ENCODE measurements around the gene SHOX. TPM values are rescaled to one million over a fixed set of nuclear protein-coding genes. Genes with fewer than 3 reads are reported as not detected.
"Not testable (repeated sequence)": the region's sequence is repeated elsewhere in the genome, so short reads cannot be mapped to it uniquely, and the experiment has no call there.

SHOX gene
- total RNA-seq, 2 donors from 2014 or later: not detected

- Histone ChIP-seq H3K9me3 (no peaks in the 10 kb centered on the region), H3K27ac (no peak overlapping the region), H3K4me3 (no peak overlapping the region), H3K4me1 (replicated peaks) (no peaks in the 10 kb centered on the region), H3K27me3 (replicated peaks; ENCODE audit: insufficient read depth) (peaks cover 5% of the 10 kb centered on the region), H3K36me3 (no peaks in the 10 kb centered on the region)
- WGBS: 87% methylated on average over 5 of the region's 5 CpGs
- DNase-seq (ENCODE audit: low spot score): no peak
- TF ChIP-seq, protein P1, sequence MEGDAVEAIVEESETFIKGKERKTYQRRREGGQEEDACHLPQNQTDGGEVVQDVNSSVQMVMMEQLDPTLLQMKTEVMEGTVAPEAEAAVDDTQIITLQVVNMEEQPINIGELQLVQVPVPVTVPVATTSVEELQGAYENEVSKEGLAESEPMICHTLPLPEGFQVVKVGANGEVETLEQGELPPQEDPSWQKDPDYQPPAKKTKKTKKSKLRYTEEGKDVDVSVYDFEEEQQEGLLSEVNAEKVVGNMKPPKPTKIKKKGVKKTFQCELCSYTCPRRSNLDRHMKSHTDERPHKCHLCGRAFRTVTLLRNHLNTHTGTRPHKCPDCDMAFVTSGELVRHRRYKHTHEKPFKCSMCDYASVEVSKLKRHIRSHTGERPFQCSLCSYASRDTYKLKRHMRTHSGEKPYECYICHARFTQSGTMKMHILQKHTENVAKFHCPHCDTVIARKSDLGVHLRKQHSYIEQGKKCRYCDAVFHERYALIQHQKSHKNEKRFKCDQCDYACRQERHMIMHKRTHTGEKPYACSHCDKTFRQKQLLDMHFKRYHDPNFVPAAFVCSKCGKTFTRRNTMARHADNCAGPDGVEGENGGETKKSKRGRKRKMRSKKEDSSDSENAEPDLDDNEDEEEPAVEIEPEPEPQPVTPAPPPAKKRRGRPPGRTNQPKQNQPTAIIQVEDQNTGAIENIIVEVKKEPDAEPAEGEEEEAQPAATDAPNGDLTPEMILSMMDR (IDR thresholded peaks at IDR 0.05): no peak
- TF ChIP-seq POLR2AphosphoS5 (IDR thresholded peaks at IDR 0.05): no peak
- no peak for TF ChIP-seq POLR2A (IDR thresholded peaks at IDR 0.05)
- intact Hi-C loops (cut with DNase I): no loop called here
Observed at GRCh38 chrX:614136-614535, 16.5 kb upstream of the SHOX start.

- Histone ChIP-seq H3K27ac (no peak overlapping the region), H3K27me3 (replicated peaks; ENCODE audit: insufficient read depth) (peaks cover 12% of the 10 kb centered on the region), H3K4me3 (no peak overlapping the region), H3K9me3 (no peaks in the 10 kb centered on the region), H3K4me1 (replicated peaks) (no peaks in the 10 kb centered on the region), H3K36me3 (no peaks in the 10 kb centered on the region)
- 45% methylated on average over 7 of the region's 7 CpGs for WGBS
- intact Hi-C loops (cut with DNase I): no loop called here
- no peak for DNase-seq (ENCODE audit: low spot score)
- TF ChIP-seq, protein P1 (IDR thresholded peaks at IDR 0.05): no peak
- no peak for TF ChIP-seq POLR2A (IDR thresholded peaks at IDR 0.05)
- no peak for TF ChIP-seq POLR2AphosphoS5 (IDR thresholded peaks at IDR 0.05)
Observed at GRCh38 chrX:617401-617800, 13.2 kb upstream of the SHOX start.

DNA sequence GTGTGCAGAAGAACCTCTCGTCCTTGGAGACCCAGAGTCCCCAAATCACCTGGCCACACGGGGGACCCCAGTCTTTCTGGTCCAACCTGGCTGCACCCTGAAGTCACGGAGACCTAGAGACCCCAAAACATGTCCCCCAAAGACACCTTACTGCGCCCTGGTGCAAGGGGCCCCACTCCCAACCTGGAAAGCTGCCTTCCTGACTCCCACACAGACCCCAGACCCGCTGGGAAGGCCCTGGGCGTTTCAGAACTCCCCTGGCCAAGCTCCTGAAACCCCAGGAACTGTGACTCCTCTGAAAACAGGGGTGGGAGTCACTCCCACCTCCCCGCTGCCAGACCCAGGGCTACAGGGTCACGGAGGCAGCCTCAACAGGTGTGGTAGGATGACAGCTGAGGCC is 12.7 kb upstream of the SHOX start:
- H3K27ac ChIP-seq: no peak overlapping the region
- H3K9me3 ChIP-seq: no peaks in the 10 kb centered on the region
- 62% methylated on average over 8 of the region's 8 CpGs for WGBS
- no peak for DNase-seq (ENCODE audit: low spot score)
- TF ChIP-seq POLR2A (IDR thresholded peaks at IDR 0.05): no peak
- TF ChIP-seq, protein P1 (IDR thresholded peaks at IDR 0.05): no peak
- TF ChIP-seq POLR2AphosphoS5 (IDR thresholded peaks at IDR 0.05): no peak
- intact Hi-C loops (cut with DNase I): no loop called here
- no peaks in the 10 kb centered on the region for H3K36me3 ChIP-seq
- H3K4me1 ChIP-seq (replicated peaks): no peaks in the 10 kb centered on the region
- peaks cover 12% of the 10 kb centered on the region for H3K27me3 ChIP-seq (replicated peaks; ENCODE audit: insufficient read depth)
- H3K4me3 ChIP-seq: no peak overlapping the region

- DNase-seq (ENCODE audit: low spot score); H3K4me1 ChIP-seq (replicated peaks); H3K36me3 ChIP-seq; H3K4me3 ChIP-seq; H3K9me3 ChIP-seq; H3K27ac ChIP-seq; intact Hi-C loops (cut with DNase I): not testable (repeated sequence)
- H3K27me3 ChIP-seq (replicated peaks; ENCODE audit: insufficient read depth): peaks cover 12% of the 10 kb centered on the region
Observed at GRCh38 chrX:618304-618703, 12.3 kb upstream of the SHOX start.

DNA sequence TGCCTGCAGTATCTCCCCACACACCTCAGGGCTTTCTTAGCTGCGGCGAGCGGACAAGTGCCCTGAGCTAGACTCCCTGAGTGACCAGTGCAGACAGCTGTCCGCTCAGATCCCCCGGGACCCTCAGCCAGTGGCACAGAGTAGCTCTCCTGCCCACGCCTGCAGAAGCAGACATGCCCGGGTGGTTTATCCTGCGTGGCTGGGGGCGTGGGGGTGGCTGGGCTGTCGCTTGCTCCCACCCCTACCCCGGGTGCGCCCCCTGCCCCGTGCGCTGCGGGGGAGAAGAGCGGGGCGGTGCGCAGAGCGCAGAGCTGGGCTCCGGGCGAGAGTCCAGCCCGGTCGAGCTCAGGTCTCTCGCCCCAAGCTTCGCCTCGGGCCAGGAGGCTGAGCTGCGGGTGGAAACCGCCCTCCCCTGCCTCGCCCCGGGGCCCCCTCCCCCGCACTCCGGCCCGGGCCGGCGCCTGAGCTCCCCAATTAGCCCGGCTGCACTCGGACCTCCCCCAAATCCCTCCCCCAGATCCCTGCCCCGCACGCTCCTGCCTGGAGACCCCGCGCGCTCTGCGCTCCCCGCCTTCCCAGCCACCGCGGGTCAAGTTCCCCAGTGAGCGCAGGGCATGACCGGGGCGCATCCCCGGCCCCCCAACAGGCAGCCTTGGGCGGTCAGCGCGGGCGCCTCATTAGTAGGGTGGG is 11.7 kb upstream of the SHOX start:
- no peaks in the 10 kb centered on the region for H3K4me1 ChIP-seq (replicated peaks)
- no peaks in the 10 kb centered on the region for H3K9me3 ChIP-seq
- H3K36me3 ChIP-seq: no peaks in the 10 kb centered on the region
- H3K4me3 ChIP-seq: no peak overlapping the region
- no peak overlapping the region for H3K27ac ChIP-seq
- intact Hi-C loops (cut with DNase I): no loop called here
- DNase-seq (ENCODE audit: low spot score): no peak
- 8% methylated on average over 42 of the region's 54 CpGs for WGBS
- TF ChIP-seq POLR2AphosphoS5 (IDR thresholded peaks at IDR 0.05) (no peak), POLR2A (IDR thresholded peaks at IDR 0.05) (no peak)
- TF ChIP-seq, protein P1 (IDR thresholded peaks at IDR 0.05): no peak
- peaks cover 12% of the 10 kb centered on the region for H3K27me3 ChIP-seq (replicated peaks; ENCODE audit: insufficient read depth)

All from prostate gland (tissue), 2 donors.